Suprapubic skin (tissue), 4 donors: Measurements from ENCODE around the gene CUBN. TPM values are rescaled to one million over a fixed set of nuclear protein-coding genes. Genes with fewer than 3 reads are reported as not detected.

Source experiments
- DNase-seq, 2 donors: peaks; one replicate each; pipeline ENCODE4 v3.0.0-alpha.2; 2019; ENCODE audit warnings: low spot score in 2 of 2
- H3K27ac ChIP-seq: fragments of 200-600 bp; sonication (generic); one replicate; pipeline ENCODE4 v1.5.1; 2019
- H3K27me3 ChIP-seq: fragments of 200-600 bp; sonication (generic); one replicate; pipeline ENCODE4 v1.5.1; 2019
- H3K36me3 ChIP-seq: fragments of 200-600 bp; sonication (generic); one replicate; pipeline ENCODE4 v1.5.1; 2019
- H3K4me1 ChIP-seq: fragments of 200-600 bp; sonication (generic); one replicate; pipeline ENCODE4 v1.5.1; 2019
- H3K4me3 ChIP-seq: fragments of 200-600 bp; sonication (generic); one replicate; pipeline ENCODE4 v1.5.1; 2019; ENCODE audit warnings: mild to moderate bottlenecking
- H3K9me3 ChIP-seq: fragments of 200-600 bp; sonication (generic); one replicate; pipeline ENCODE4 v1.5.1; 2019
- EP300 ChIP-seq: sonication (generic); formaldehyde crosslinking; IDR thresholded peaks from one replicate; pipeline ENCODE4 v1.6.1; 2017; ENCODE audit warnings: antibody characterized with exemption
- POLR2A ChIP-seq, 2 donors: fragments of 450-650 bp; IDR thresholded peaks; one replicate each; pipeline ENCODE4 v1.6.1; 2017; ENCODE audit warnings: antibody characterized with exemption in 2 of 2, mild to moderate bottlenecking in 2 of 2, moderate library complexity in 2 of 2
- POLR2AphosphoS5 ChIP-seq, 3 donors: sonication (generic); formaldehyde crosslinking; IDR thresholded peaks; one replicate each; pipeline ENCODE4 v1.6.1; 2017; ENCODE audit warnings: antibody characterized with exemption in 3 of 3
- WGBS: methylation state at CpG from one replicate; pipeline ENCODE4 v1.1.5; 2018; 5-methylcytosine and 5-hydroxymethylcytosine counted together
- total RNA-seq, 4 donors: library from RNA; depleted of rRNA; stranded (reverse); fragments of >200 nt; gene quantifications; one replicate each; pipeline ENCODE4 v1.1.0, GENCODE V29; 2016
- TF ChIP-seq, protein P1 (sequence below), 2 donors: fragments of 200-600 bp in 1 of 2; fragments of 450-650 bp in 1 of 2; sonication (generic) in 1 of 2; IDR thresholded peaks; one replicate each; pipeline ENCODE4 v1.5.1; 2016 to 2019; ENCODE audit warnings: antibody characterized with exemption in 2 of 2, mild to moderate bottlenecking in 1 of 2, moderate library complexity in 1 of 2

Gene CUBN
- total RNA-seq, 4 donors from 2014 or later = 1.1 to 8.4 (median 1.2) TPM

DNA sequence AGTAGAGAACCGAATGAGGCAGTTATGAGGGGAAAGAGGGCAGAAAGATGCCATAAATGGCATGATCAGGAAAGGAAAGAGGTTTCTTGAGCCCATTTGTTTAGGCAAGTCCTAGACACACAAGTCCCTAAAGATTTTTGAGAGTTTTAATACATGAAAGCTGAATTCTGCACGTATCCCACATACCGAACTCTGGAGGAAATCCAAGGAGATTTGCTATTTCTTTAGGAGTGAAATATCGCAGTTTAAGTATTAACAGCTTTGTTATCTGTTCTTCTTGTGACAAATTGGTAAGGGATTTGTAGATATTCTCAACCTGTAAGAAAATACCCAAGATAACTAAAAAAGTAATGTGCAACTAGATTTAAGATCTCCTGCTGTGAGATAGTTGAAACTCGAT lies 23.7 kb upstream of the CUBN start:
- no peaks in the 10 kb centered on the region for H3K27me3 ChIP-seq
- TF ChIP-seq POLR2A (IDR thresholded peaks at IDR 0.05) = no peak
- TF ChIP-seq, protein P1, sequence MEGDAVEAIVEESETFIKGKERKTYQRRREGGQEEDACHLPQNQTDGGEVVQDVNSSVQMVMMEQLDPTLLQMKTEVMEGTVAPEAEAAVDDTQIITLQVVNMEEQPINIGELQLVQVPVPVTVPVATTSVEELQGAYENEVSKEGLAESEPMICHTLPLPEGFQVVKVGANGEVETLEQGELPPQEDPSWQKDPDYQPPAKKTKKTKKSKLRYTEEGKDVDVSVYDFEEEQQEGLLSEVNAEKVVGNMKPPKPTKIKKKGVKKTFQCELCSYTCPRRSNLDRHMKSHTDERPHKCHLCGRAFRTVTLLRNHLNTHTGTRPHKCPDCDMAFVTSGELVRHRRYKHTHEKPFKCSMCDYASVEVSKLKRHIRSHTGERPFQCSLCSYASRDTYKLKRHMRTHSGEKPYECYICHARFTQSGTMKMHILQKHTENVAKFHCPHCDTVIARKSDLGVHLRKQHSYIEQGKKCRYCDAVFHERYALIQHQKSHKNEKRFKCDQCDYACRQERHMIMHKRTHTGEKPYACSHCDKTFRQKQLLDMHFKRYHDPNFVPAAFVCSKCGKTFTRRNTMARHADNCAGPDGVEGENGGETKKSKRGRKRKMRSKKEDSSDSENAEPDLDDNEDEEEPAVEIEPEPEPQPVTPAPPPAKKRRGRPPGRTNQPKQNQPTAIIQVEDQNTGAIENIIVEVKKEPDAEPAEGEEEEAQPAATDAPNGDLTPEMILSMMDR (IDR thresholded peaks at IDR 0.05) = no peak
- TF ChIP-seq POLR2AphosphoS5 (IDR thresholded peaks at IDR 0.05) = no peak
- no peak for TF ChIP-seq EP300
- WGBS = 88% methylated on average over 5 of the region's 5 CpGs
- no peak overlapping the region for H3K27ac ChIP-seq
- H3K4me3 ChIP-seq = no peak overlapping the region
- H3K4me1 ChIP-seq = no peaks in the 10 kb centered on the region
- no peak for DNase-seq
- H3K9me3 ChIP-seq = no peaks in the 10 kb centered on the region
- peaks cover 5% of the 10 kb centered on the region for H3K36me3 ChIP-seq

DNA sequence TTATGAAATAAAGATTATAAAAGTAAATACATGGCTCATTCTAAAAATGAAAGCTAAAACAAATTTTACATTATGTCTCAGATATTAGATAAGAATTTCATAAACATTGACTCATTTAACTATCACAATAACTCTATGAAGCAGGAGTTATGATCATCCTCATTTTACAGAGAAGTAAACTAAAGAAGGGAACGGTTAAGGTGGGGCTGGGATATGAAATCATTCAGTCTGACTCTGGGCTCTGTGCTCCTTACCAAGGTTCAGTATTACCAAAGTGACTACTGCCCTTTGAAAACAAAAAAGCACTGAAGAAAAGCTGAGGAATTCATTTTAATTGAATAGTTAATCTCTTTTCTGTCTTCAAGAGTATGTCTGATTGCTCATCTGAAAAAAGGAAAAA lies 22.1 kb upstream of the CUBN start:
- WGBS = 93% methylated on average over 1 of the region's 1 CpG

DNA sequence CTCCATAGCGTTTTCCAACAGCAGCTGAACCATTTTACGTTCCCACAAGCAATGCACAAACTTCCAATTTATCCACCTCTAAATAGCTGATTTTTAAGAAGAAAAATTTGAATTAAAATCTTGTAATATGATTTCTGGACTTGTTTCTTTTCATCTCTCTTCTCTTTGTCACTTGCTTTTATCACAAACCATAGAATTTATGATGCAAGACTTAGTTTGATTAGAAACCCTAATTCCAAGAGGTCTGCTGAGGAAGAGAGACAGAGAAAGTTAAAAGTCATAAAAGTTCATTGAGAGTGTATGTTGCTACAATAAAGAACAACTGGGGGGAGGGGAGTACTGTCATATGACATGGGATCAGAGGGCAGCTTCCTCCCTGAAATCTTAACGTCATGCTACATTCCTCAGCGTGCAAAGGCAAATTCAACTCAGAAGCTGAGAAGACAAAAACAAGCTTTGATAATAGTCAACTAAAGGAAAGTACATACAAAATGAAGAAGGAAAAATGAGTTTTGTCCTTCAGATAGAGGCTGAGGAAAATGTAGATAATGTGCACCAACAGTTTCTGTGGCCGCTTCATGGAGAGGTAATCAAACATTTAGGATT lies 18.4 kb upstream of the CUBN start:
- WGBS = 87% methylated on average over 5 of the region's 5 CpGs
- no peak for DNase-seq

More for the DNA sequence above, 22.1 kb upstream of the CUBN start:
- no peak for DNase-seq
- no peaks in the 10 kb centered on the region for H3K4me1 ChIP-seq
- H3K9me3 ChIP-seq = no peaks in the 10 kb centered on the region
- H3K27ac ChIP-seq = no peak overlapping the region
- TF ChIP-seq POLR2A (IDR thresholded peaks at IDR 0.05) (no peak), POLR2AphosphoS5 (IDR thresholded peaks at IDR 0.05) (no peak), EP300 (no peak)
- no peaks in the 10 kb centered on the region for H3K27me3 ChIP-seq
- no peak overlapping the region for H3K4me3 ChIP-seq
- peaks cover 5% of the 10 kb centered on the region for H3K36me3 ChIP-seq

DNA sequence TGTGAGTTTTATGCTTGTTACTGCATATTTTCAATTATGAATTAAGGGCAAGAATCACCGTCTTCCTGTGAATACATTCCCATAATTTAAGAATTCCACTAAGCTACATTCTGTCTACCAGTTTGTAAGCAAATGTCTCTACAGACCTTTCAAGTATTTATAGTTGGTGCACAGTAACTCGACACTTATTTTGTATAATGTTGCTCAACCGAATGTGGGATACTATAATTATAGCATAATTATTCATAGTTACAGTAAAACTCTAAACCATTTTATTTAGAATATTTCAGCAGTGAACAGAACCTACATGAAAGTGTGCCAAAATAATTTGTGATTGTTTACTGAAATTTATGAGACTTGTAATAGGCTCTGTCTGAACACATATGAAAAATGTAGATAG lies 17.3 kb upstream of the CUBN start:
- H3K36me3 ChIP-seq = no peaks in the 10 kb centered on the region
- TF ChIP-seq POLR2AphosphoS5 (IDR thresholded peaks at IDR 0.05) (no peak), EP300 (no peak), POLR2A (IDR thresholded peaks at IDR 0.05) (no peak)
- TF ChIP-seq, protein P1 (IDR thresholded peaks at IDR 0.05) = no peak
- no peak for DNase-seq
- H3K9me3 ChIP-seq = no peaks in the 10 kb centered on the region
- H3K27ac ChIP-seq = no peak overlapping the region
- 83% methylated on average over 3 of the region's 3 CpGs for WGBS
- no peaks in the 10 kb centered on the region for H3K27me3 ChIP-seq
- H3K4me3 ChIP-seq = no peak overlapping the region
- H3K4me1 ChIP-seq = no peaks in the 10 kb centered on the region

More for the DNA sequence above, 18.4 kb upstream of the CUBN start:
- H3K36me3 ChIP-seq = peaks cover 5% of the 10 kb centered on the region
- H3K4me1 ChIP-seq = no peaks in the 10 kb centered on the region
- H3K9me3 ChIP-seq = no peaks in the 10 kb centered on the region
- TF ChIP-seq POLR2AphosphoS5 (IDR thresholded peaks at IDR 0.05) (no peak), POLR2A (IDR thresholded peaks at IDR 0.05) (no peak), EP300 (no peak)
- TF ChIP-seq, protein P1 (IDR thresholded peaks at IDR 0.05) = no peak
- no peak overlapping the region for H3K4me3 ChIP-seq
- H3K27ac ChIP-seq = no peak overlapping the region
- H3K27me3 ChIP-seq = no peaks in the 10 kb centered on the region

DNA sequence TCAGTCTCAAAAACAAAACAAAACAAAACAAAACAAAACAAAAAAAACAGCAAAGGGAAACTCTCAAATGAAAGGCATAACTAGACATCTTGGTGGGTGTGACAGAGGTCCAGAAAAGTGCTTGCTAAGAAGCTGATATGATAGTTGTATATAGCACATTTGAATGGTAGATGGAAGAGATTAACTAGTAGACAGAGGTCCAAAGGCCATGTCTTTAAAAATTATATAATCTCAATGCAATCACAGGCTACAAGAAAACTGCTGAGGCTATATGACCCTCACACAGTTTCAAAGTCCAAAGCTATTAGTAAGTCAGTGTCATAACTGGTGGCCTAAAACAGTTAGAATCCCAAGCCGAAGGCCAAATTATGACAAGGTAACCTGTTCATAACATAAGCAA lies 15.6 kb upstream of the CUBN start:
- H3K27me3 ChIP-seq = no peaks in the 10 kb centered on the region
- no peak overlapping the region for H3K4me3 ChIP-seq
- 93% methylated on average over 1 of the region's 1 CpG for WGBS
- no peaks in the 10 kb centered on the region for H3K36me3 ChIP-seq
- TF ChIP-seq POLR2A (IDR thresholded peaks at IDR 0.05) (no peak), EP300 (no peak), POLR2AphosphoS5 (IDR thresholded peaks at IDR 0.05) (no peak)
- TF ChIP-seq, protein P1 (IDR thresholded peaks at IDR 0.05) = no peak
- H3K4me1 ChIP-seq = no peaks in the 10 kb centered on the region
- H3K9me3 ChIP-seq = no peaks in the 10 kb centered on the region
- H3K27ac ChIP-seq = no peak overlapping the region
- no peak for DNase-seq

DNA sequence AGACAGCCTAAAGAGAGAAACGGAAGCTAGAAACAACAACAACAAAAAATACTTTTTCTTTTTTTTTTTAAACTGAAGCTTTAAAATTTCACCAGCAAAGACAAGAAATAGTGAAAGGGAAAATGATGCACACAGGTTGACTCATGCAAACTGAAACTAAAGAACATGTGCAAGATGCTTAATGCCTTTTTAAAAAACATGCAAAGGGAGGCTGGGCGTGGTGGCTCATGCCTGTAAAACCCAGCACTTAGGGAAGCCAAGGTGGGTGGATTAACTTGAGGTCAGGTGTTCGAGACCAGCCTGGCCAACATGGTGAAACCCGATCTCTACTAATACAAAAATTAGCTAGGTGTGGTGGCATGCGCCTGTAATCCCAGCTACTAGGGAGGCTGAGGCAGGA lies 15.1 kb upstream of the CUBN start:
- H3K9me3 ChIP-seq = no peaks in the 10 kb centered on the region
- 82% methylated on average over 5 of the region's 5 CpGs for WGBS
- no peaks in the 10 kb centered on the region for H3K4me1 ChIP-seq
- H3K4me3 ChIP-seq = no peak overlapping the region
- no peaks in the 10 kb centered on the region for H3K36me3 ChIP-seq
- no peak for DNase-seq
- H3K27me3 ChIP-seq = no peaks in the 10 kb centered on the region
- TF ChIP-seq, protein P1 (IDR thresholded peaks at IDR 0.05) = no peak
- TF ChIP-seq POLR2A (IDR thresholded peaks at IDR 0.05) (no peak), EP300 (no peak), POLR2AphosphoS5 (IDR thresholded peaks at IDR 0.05) (no peak)
- H3K27ac ChIP-seq = no peak overlapping the region
